HL-60 (cell line): Measurements from ENCODE around the gene LRP5.

ENCODE experiments used
- DNase-seq, 2 experiments: peaks; one replicate each; pipeline ENCODE4 v3.0.0-alpha.2; 2010 to 2020; ENCODE audit warnings: low read depth in 1 of 2, low spot score in 1 of 2
- H3K27ac ChIP-seq: fragments of 250-450 bp; sonication (Bioruptor Pico); replicated peaks from 2 replicates; pipeline ENCODE4 v1.5.1; 2020; ENCODE audit warnings: mild to moderate bottlenecking, moderate library complexity
- H3K27me3 ChIP-seq: fragments of 250-450 bp; sonication (Bioruptor Pico); 2 replicates; pipeline ENCODE4 v1.5.1; 2021; ENCODE audit warnings: mild to moderate bottlenecking, moderate library complexity; ENCODE audit not compliant: insufficient read depth, poor library complexity, severe bottlenecking
- H3K4me3 ChIP-seq: replicated peaks from 2 replicates; pipeline ENCODE4 v1.5.1; 2011; ENCODE audit warnings: mild to moderate bottlenecking, control low read depth, low read length; ENCODE audit not compliant: insufficient read depth
- GABPA ChIP-seq: IDR thresholded peaks from 2 replicates; pipeline ENCODE4 v1.6.1; 2012; ENCODE audit warnings: low read depth
- POLR2AphosphoS5 ChIP-seq: IDR thresholded peaks from 2 replicates; pipeline ENCODE4 v1.6.1; 2012; ENCODE audit warnings: low read depth
- SPI1 ChIP-seq: IDR thresholded peaks from 2 replicates; pipeline ENCODE4 v1.6.1; 2012; ENCODE audit warnings: low read depth, mild to moderate bottlenecking, borderline replicate concordance
- TF ChIP-seq, protein P1 (sequence below): IDR thresholded peaks from 2 replicates; pipeline ENCODE4 v1.6.1; 2012; ENCODE audit warnings: low read depth; ENCODE audit not compliant: insufficient replicate concordance
- TF ChIP-seq, protein P2 (sequence below): IDR thresholded peaks from one replicate; pipeline ENCODE4 v1.5.1; 2011; ENCODE audit warnings: low read length, control low read depth, inconsistent platforms; ENCODE audit not compliant: insufficient read depth

The LRP5 gene

DNA sequence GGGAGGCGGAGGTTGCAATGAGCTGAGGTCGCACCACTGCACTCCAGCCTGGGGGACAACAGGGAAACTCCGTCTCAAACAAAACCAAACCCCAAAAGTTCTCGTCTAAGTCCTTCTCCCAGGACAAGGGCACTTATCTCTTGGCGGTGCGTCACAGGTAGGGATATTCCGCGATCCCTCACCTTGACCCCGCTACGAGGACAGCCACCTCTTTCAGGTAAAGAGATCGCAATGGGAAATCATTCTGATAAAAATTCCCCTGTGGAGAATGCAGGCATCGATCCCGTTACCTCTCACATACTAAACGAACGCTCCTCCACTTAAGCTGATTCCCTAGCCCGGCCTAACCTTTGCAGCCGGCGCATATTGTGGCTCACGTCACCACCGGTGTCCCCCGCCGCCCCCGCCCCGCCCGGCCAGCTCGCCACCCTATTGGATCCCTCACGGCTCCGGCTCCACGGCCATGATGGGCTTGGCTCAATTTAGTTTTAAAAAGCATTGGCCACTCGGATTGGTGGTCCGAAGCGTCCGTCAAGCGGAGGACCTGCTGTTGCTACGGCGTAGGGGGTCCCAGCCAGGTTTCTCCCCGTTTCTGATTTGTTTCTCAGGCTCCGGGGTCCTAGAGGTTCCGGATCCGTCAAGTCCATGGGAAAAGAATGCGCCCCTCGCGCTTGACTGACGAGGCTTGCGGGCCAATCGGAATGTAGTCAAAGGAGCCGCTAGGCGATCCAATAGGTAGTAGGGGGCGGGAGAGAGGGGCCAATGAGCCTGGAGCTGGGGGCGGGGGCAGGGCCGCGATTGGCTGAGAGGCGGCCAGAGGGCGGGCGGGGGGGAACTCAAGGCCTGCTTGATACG, 147.7 kb downstream of the LRP5 start:
- DNase-seq: peak; percentile 92 to 98
- peak overlapping the region; percentile 94 for H3K27ac ChIP-seq
- no peaks in the 10 kb centered on the region for H3K27me3 ChIP-seq
- TF ChIP-seq, protein P1, sequence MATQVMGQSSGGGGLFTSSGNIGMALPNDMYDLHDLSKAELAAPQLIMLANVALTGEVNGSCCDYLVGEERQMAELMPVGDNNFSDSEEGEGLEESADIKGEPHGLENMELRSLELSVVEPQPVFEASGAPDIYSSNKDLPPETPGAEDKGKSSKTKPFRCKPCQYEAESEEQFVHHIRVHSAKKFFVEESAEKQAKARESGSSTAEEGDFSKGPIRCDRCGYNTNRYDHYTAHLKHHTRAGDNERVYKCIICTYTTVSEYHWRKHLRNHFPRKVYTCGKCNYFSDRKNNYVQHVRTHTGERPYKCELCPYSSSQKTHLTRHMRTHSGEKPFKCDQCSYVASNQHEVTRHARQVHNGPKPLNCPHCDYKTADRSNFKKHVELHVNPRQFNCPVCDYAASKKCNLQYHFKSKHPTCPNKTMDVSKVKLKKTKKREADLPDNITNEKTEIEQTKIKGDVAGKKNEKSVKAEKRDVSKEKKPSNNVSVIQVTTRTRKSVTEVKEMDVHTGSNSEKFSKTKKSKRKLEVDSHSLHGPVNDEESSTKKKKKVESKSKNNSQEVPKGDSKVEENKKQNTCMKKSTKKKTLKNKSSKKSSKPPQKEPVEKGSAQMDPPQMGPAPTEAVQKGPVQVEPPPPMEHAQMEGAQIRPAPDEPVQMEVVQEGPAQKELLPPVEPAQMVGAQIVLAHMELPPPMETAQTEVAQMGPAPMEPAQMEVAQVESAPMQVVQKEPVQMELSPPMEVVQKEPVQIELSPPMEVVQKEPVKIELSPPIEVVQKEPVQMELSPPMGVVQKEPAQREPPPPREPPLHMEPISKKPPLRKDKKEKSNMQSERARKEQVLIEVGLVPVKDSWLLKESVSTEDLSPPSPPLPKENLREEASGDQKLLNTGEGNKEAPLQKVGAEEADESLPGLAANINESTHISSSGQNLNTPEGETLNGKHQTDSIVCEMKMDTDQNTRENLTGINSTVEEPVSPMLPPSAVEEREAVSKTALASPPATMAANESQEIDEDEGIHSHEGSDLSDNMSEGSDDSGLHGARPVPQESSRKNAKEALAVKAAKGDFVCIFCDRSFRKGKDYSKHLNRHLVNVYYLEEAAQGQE: no peak
- no peak for TF ChIP-seq SPI1
- TF ChIP-seq, protein P2, sequence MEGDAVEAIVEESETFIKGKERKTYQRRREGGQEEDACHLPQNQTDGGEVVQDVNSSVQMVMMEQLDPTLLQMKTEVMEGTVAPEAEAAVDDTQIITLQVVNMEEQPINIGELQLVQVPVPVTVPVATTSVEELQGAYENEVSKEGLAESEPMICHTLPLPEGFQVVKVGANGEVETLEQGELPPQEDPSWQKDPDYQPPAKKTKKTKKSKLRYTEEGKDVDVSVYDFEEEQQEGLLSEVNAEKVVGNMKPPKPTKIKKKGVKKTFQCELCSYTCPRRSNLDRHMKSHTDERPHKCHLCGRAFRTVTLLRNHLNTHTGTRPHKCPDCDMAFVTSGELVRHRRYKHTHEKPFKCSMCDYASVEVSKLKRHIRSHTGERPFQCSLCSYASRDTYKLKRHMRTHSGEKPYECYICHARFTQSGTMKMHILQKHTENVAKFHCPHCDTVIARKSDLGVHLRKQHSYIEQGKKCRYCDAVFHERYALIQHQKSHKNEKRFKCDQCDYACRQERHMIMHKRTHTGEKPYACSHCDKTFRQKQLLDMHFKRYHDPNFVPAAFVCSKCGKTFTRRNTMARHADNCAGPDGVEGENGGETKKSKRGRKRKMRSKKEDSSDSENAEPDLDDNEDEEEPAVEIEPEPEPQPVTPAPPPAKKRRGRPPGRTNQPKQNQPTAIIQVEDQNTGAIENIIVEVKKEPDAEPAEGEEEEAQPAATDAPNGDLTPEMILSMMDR: no peak
- TF ChIP-seq POLR2AphosphoS5: no peak
- TF ChIP-seq GABPA: no peak
- H3K4me3 ChIP-seq: peak overlapping the region; percentile 68

DNA sequence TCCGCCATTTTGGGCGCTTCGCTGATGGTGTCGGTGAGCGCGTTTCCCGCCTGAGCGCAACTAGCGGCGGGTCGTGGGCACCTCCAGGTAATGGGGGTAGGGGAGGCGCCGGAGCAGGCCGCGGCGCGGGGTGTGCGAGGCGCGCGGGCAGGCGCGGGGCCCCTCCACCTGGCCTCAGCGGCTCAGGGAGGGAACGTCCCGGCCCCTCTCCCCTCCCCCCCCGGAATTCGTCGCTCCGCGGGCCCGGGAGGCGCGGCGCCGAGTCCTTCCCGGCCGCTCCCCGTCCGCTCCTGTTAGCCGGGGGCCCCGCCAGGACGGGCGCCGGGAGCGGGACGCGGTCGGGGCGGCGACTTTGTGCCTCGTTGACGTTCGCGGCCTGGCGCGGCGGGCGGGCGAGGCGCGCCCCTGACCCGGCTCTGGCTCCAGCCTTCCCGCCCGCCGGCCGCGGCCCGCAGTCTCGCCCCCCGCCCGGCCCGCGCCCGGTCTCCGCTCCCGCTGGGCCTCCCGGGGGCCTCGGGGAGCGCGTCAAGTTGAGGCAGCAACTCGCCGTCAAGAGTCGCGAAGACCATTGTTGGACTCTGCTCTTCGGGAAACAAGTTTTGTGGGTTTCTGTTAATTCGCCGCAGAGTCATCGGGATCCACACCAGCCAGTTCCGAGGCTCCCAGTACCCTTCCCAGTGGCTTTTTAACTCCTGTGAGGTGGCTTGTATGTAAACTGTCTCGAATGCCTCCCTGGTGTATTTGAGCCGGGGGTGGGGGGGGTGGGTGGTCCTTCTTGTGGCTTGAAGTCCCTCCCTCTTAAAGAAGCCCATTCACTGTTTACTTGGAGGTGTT, 148.6 kb downstream of the LRP5 start, which contains the start of gene PPP6R3:
Gene PPP6R3, plus strand, starts transcription at position 12 of the 834 bp plus-strand sequence. CDS start 76,913 bp downstream, outside the sequence.
- no peak for DNase-seq
- Histone ChIP-seq H3K27me3 (no peaks in the 10 kb centered on the region), H3K27ac (peak within 1 kb of the TSS; percentile 94), H3K4me3 (peak within 1 kb of the TSS; percentile 68)
- TF ChIP-seq, protein P2: no peak
- peak; percentile 73; the same call in 1 of the 2 replicates for TF ChIP-seq POLR2AphosphoS5

DNA sequence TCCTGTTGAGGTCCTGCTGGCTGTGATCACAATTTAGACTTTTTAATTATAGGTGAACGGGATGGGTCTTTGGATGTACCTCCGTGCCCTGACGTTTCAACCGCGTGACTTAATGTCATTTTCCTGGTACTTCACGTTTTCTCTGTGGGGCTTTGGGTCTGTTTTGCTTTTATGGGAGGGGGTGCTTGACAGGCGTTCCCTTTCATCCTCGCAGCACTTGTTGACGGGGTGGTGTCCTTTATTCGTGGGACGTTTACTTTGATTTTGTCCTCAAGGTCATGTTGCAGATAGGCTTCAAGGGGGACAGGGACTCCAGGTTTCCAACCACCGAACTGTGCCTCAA, 149.2 kb downstream of the LRP5 start:
- TF ChIP-seq, protein P1: no peak
- TF ChIP-seq SPI1 (no peak), POLR2AphosphoS5 (no peak), GABPA (no peak)
- TF ChIP-seq, protein P2: no peak

More for the DNA sequence above, 149.2 kb downstream of the LRP5 start:
- Histone ChIP-seq H3K4me3 (peak overlapping the region; percentile 68), H3K27ac (peak overlapping the region; percentile 33), H3K27me3 (no peaks in the 10 kb centered on the region)
- no peak for DNase-seq
